PFSK-1 (cell line): Measurements from ENCODE around the gene ABCD1.

ENCODE experiments used
- FOXP2 ChIP-seq: optimal IDR thresholded peaks from 2 replicates; pipeline ENCODE3; 2011; ENCODE audit warnings: borderline replicate concordance, control low read depth, inconsistent platforms; ENCODE audit not compliant: insufficient read depth; ENCODE audit errors: extremely low read length, extremely low read depth

ABCD1 gene

DNA sequence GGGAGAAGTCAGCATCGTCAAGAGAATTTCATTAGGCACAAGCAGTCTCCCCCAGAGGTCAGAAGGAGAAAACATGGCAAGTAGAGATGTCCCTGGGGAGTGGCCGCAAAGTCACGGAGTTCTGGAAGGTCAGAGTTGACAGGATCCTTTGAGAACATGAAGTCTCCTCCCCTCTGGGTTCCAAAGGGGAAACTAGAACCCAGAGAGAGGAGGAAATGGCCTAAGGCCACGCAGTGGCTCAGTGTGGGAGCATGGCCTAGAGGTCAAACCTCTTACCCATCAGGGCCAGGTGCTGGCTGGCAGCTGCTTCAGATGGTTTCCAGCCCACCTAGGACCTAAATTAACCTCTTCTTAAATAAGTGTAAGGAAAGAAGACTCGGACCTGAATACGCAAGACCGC, 68.6 kb downstream of the ABCD1 start:
- no peak for TF ChIP-seq FOXP2
